HCT116 (cell line): ENCODE measurements around the gene MTFP1. TPM values are rescaled to one million over a fixed set of nuclear protein-coding genes. Genes with fewer than 3 reads are reported as not detected.

Source experiments
- ATAC-seq: fragments of 200-7000 bp; cut with Tn5 transposase; 2 replicates; pipeline ENCODE4 v1.9.1; 2020; ENCODE audit warnings: mild to moderate bottlenecking, moderate library complexity
- BruUV-seq: library from RNA; stranded (reverse); fragments of 400-500 nt; replicated peaks from 2 replicates; lab custom pipeline; 2021; lab: Mats Ljungman, UMichigan
- CTCF ChIA-PET: fragments of 300-600 bp; sonication (Branson Sonifier 250); formaldehyde crosslinking; loops from one replicate; lab custom pipeline; 2021; ENCODE audit warnings: antibody characterized with exemption; lab: Charles Lee
- POLR2A ChIA-PET: fragments of 300-600, 350-600 bp; sonication (Branson Sonifier 250); formaldehyde crosslinking; loops from one replicate; lab custom pipeline; 2021; ENCODE audit warnings: antibody characterized with exemption; lab: Charles Lee
- RAD21 ChIA-PET, 2 experiments: fragments of 300-600 bp; sonication (Branson Sonifier 250); formaldehyde crosslinking; loops; one replicate each; lab custom pipeline; 2023; ENCODE audit warnings: low total read pairs in 2 of 2; ENCODE audit not compliant: uncharacterized antibody in 2 of 2, unreplicated experiment in 2 of 2, low non-redundant PET in 1 of 2; lab: Charles Lee
- DNase-seq: peaks from one replicate; pipeline ENCODE4 v3.0.0-alpha.2; 2010; ENCODE audit warnings: low read depth, low spot score
- H2AFZ ChIP-seq: fragments of 200-600 bp; shearing (Covaris generic), sonication (generic); 2 replicates; pipeline ENCODE4 v1.6.1; 2017; ENCODE audit warnings: low read depth, mixed run types, mixed read lengths, antibody characterized with exemption, low read length; ENCODE audit not compliant: poor library complexity, severe bottlenecking
- H3K27ac ChIP-seq: 2 replicates; pipeline ENCODE4 v1.5.1; 2012; ENCODE audit warnings: low read depth, low read length
- H3K27me3 ChIP-seq: fragments of 200-600 bp; sonication (generic); 2 replicates; pipeline ENCODE4 v1.6.1; 2016; ENCODE audit warnings: mixed run types, low read length, mixed read lengths; ENCODE audit not compliant: insufficient read depth
- H3K36me3 ChIP-seq, 2 experiments: fragments of 200-500 bp in 1 of 2; fragments of 200-600 bp in 1 of 2; sonication (Bioruptor generic) in 1 of 2; sonication (generic) in 1 of 2; 2 replicates each; pipeline versions ENCODE4 v1.5.1 to v1.6.1; 2014 to 2016; ENCODE audit warnings: low read length in 2 of 2, inconsistent platforms in 1 of 2, mixed read lengths in 1 of 2, mixed run types in 1 of 2; ENCODE audit not compliant: insufficient read depth in 2 of 2, control insufficient read depth in 1 of 2
- H3K4me1 ChIP-seq, 2 experiments: fragments of 200-600 bp in 1 of 2; sonication (generic) in 1 of 2; 2 replicates each; pipeline versions ENCODE4 v1.5.1 to v1.6.1; 2012 to 2017; ENCODE audit warnings: low read length in 2 of 2, inconsistent platforms in 1 of 2, mild to moderate bottlenecking in 1 of 2, mixed read lengths in 1 of 2, mixed run types in 1 of 2, moderate library complexity in 1 of 2; ENCODE audit not compliant: insufficient read depth in 2 of 2, control insufficient read depth in 1 of 2
- H3K4me2 ChIP-seq: fragments of 200-600 bp; sonication (generic); 2 replicates; pipeline ENCODE4 v1.6.1; 2017; ENCODE audit warnings: mixed run types, low read length, mixed read lengths
- H3K4me3 ChIP-seq, 2 experiments: fragments of 200-600 bp in 1 of 2; sonication (generic) in 1 of 2; replicated peaks in 1 of 2; 2 replicates each; pipeline ENCODE4 v1.5.1; 2011 to 2016; ENCODE audit warnings: low read length in 2 of 2, control low read depth in 1 of 2, low read depth in 1 of 2, mild to moderate bottlenecking in 1 of 2, mixed read lengths in 1 of 2, mixed run types in 1 of 2
- H3K79me2 ChIP-seq: fragments of 200-600 bp; sonication (generic); 2 replicates; pipeline ENCODE4 v1.6.1; 2017; ENCODE audit warnings: mild to moderate bottlenecking, mixed run types, low read length, moderate library complexity, mixed read lengths; ENCODE audit not compliant: insufficient read depth
- H3K9ac ChIP-seq: fragments of 200-600 bp; sonication (generic); 2 replicates; pipeline ENCODE4 v1.6.1; 2016; ENCODE audit warnings: low read length, mixed read lengths
- H3K9me2 ChIP-seq: fragments of 200-600 bp; sonication (generic), shearing (Covaris generic); 2 replicates; pipeline ENCODE4 v1.6.1; 2017; ENCODE audit warnings: mixed run types, mild to moderate bottlenecking, moderate library complexity; ENCODE audit not compliant: insufficient read depth
- H3K9me3 ChIP-seq, 2 experiments: fragments of 200-500 bp in 1 of 2; fragments of 200-600 bp in 1 of 2; sonication (Bioruptor generic) in 1 of 2; sonication (generic) in 1 of 2; 2 replicates each; pipeline ENCODE4 v1.6.1; 2014 to 2017; ENCODE audit warnings: low read length in 2 of 2, mixed read lengths in 2 of 2, inconsistent platforms in 1 of 2, low read depth in 1 of 2, mild to moderate bottlenecking in 1 of 2, mixed run types in 1 of 2, moderate library complexity in 1 of 2; ENCODE audit not compliant: control insufficient read depth in 1 of 2, insufficient read depth in 1 of 2
- H4K20me1 ChIP-seq: fragments of 200-600 bp; sonication (generic), shearing (Covaris generic); 2 replicates; pipeline ENCODE4 v1.6.1; 2017; ENCODE audit warnings: mixed run types, mild to moderate bottlenecking, moderate library complexity; ENCODE audit not compliant: insufficient read depth
- CEBPB ChIP-seq: IDR thresholded peaks from 2 replicates; pipeline ENCODE4 v1.6.1; 2012; ENCODE audit warnings: low read depth
- CTCF ChIP-seq, 3 experiments: fragments of 200-600 bp in 1 of 3; sonication (generic) in 1 of 3; IDR thresholded peaks in 2 of 3; conservative IDR thresholded peaks in 1 of 3; 2 replicates each; pipeline ENCODE4 v1.5.1; 2012 to 2017; ENCODE audit warnings: low read depth in 2 of 3, low read length in 2 of 3, antibody characterized with exemption in 1 of 3, borderline replicate concordance in 1 of 3, control low read depth in 1 of 3, mild to moderate bottlenecking in 1 of 3, mixed read lengths in 1 of 3, mixed run types in 1 of 3, moderate library complexity in 1 of 3; ENCODE audit not compliant: insufficient read depth in 1 of 3
- ELF1 ChIP-seq: IDR thresholded peaks from 2 replicates; pipeline ENCODE4 v1.6.1; 2012; ENCODE audit warnings: low read depth, borderline replicate concordance
- EZH2 ChIP-seq: fragments of 200-600 bp; sonication (generic); IDR thresholded peaks from 2 replicates; pipeline ENCODE4 v1.6.1; 2017; ENCODE audit warnings: antibody characterized with exemption, mixed run types
- EZH2phosphoT487 ChIP-seq: fragments of 200-600 bp; IDR thresholded peaks from 2 replicates; pipeline ENCODE4 v1.6.1; 2018; ENCODE audit warnings: antibody characterized with exemption, borderline replicate concordance
- FOSL1 ChIP-seq: IDR thresholded peaks from 2 replicates; pipeline ENCODE4 v1.6.1; 2012; ENCODE audit warnings: low read depth
- MAX ChIP-seq: IDR thresholded peaks from 2 replicates; pipeline ENCODE4 v1.6.1; 2012
- POLR2A ChIP-seq: IDR thresholded peaks from 2 replicates; pipeline ENCODE4 v1.7.0; 2011; ENCODE audit warnings: borderline replicate concordance; ENCODE audit not compliant: insufficient read depth, insufficient read length; ENCODE audit errors: extremely low read depth
- RAD21 ChIP-seq: IDR thresholded peaks from 2 replicates; pipeline ENCODE4 v1.6.1; 2012; ENCODE audit warnings: low read depth, mild to moderate bottlenecking
- SIN3A ChIP-seq: IDR thresholded peaks from 2 replicates; pipeline ENCODE4 v1.6.1; 2012; ENCODE audit warnings: low read depth
- SP1 ChIP-seq: IDR thresholded peaks from 2 replicates; pipeline ENCODE4 v1.6.1; 2012; ENCODE audit warnings: low read depth
- SRF ChIP-seq: IDR thresholded peaks from 2 replicates; pipeline ENCODE4 v1.6.1; 2012; ENCODE audit warnings: low read depth
- TCF7L2 ChIP-seq: IDR thresholded peaks from 2 replicates; pipeline ENCODE4 v1.7.0; 2011; ENCODE audit warnings: borderline replicate concordance, inconsistent platforms; ENCODE audit not compliant: insufficient read depth, insufficient read length; ENCODE audit errors: extremely low read depth
- YY1 ChIP-seq: IDR thresholded peaks from 2 replicates; pipeline ENCODE4 v1.6.1; 2011; ENCODE audit warnings: low read length, low read depth, moderate library complexity, mild to moderate bottlenecking; ENCODE audit not compliant: insufficient replicate concordance; ENCODE audit errors: extremely low read depth
- ZFX ChIP-seq: fragments of 450-650 bp; IDR thresholded peaks from 2 replicates; pipeline ENCODE4 v1.6.1; 2017
- ZNF274 ChIP-seq: fragments of 200-500 bp; sonication (Bioruptor generic); IDR thresholded peaks from 2 replicates; pipeline ENCODE4 v1.6.1; 2014; ENCODE audit warnings: mild to moderate bottlenecking, low read depth, low read length, inconsistent platforms
- intact Hi-C: fragments of 100-400 bp; cut with micrococcal nuclease; formaldehyde crosslinking; loops from 2 replicates; pipeline ENCODE4 v1.10.0; 2022
- total RNA-seq: library from RNA; stranded (reverse); gene quantifications from one replicate; pipeline ENCODE4 v1.2.1, GENCODE V29; 2021; ENCODE audit not compliant: unreplicated experiment

The MTFP1 gene
- total RNA-seq, 1 experiment from 2014 or later: 36.1 TPM

DNA sequence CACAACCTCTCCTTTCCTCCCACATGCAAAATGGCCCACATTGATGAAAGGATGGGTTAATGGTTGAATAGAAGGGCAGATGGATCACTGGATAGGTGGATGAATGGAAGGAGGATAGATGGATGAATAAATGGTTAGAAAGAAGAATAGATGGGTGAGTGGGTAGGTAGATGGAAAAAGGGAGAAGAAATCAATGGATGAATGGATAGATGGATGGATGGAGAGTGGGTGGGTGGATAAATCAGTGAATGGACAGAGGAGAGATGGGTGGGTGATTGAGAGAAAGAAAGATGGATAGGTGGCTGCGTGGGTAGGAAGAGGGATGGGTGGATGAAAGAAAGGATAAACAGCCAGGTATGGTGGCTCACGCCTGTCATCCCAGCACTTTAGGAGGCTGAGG lies 45.1 kb downstream of the MTFP1 start:
- Histone ChIP-seq H4K20me1 (no peaks in the 10 kb centered on the region), H3K27ac (no peak overlapping the region), H3K79me2 (no peaks in the 10 kb centered on the region), H3K9me2 (no peaks in the 10 kb centered on the region), H3K36me3 (no peaks in the 10 kb centered on the region), H3K27me3 (peaks cover 14% of the 10 kb centered on the region; the same call in 1 of the 2 replicates), H3K4me1 (no peaks in the 10 kb centered on the region), H3K9me3 (no peaks in the 10 kb centered on the region), H3K4me2 (no peak overlapping the region), H2AFZ (no peak overlapping the region), H3K4me3 (no peak overlapping the region), H3K9ac (no peak overlapping the region)
- DNase-seq (no peak), ATAC-seq (no peak)
- ChIA-PET POLR2A (no interaction called here), CTCF (no interaction called here), RAD21 (no interaction called here)
- BruUV-seq: no TSS peak
- TF ChIP-seq FOSL1 (no peak), POLR2A (no peak), CEBPB (no peak), YY1 (no peak), SP1 (no peak), ZNF274 (no peak), TCF7L2 (no peak), EZH2 (no peak), ZFX (no peak), ELF1 (no peak), SRF (no peak), CTCF (IDR thresholded peaks at IDR 0.05 in 2 of 3, conservative IDR thresholded peaks at IDR 0.05 in 1 of 3; ENCODE audit: borderline replicate concordance in 1 of 3, insufficient read depth in 1 of 3, low read depth in 2 of 3, low read length in 2 of 3) (no peak), MAX (no peak), SIN3A (no peak), RAD21 (no peak), EZH2phosphoT487 (no peak)
- intact Hi-C loops: no loop called here
